Esophagus muscularis mucosa (tissue), 4 donors: ENCODE data around the gene ABTB2. TPM values are rescaled to one million over a fixed set of nuclear protein-coding genes. Genes with fewer than 3 reads are reported as not detected.

Experiments
- DNase-seq: peaks from one replicate; pipeline ENCODE4 v3.0.0-alpha.2; 2017; ENCODE audit errors: extremely low spot score
- H3K27ac ChIP-seq, 4 donors: fragments of 200-600 bp; sonication (generic); replicated peaks in 1 of 4; 1 replicate in 3 of 4; 2 replicates in 1 of 4; pipeline ENCODE4 v1.5.1; 2016 to 2019; ENCODE audit warnings: mild to moderate bottlenecking in 1 of 4
- H3K27me3 ChIP-seq, 4 donors: fragments of 200-600 bp; sonication (generic); one replicate each; pipeline versions ENCODE4 v1.5.1 to v1.6.0; 2016 to 2019
- H3K36me3 ChIP-seq, 4 donors: fragments of 200-600 bp; sonication (generic); one replicate each; pipeline ENCODE4 v1.5.1; 2016 to 2019
- H3K4me1 ChIP-seq, 4 donors: fragments of 200-600 bp; sonication (generic); one replicate each; pipeline ENCODE4 v1.5.1; 2016 to 2019
- H3K4me3 ChIP-seq, 4 donors: fragments of 200-600 bp; sonication (generic); 1 replicate in 2 of 4; 2 replicates in 2 of 4; pipeline ENCODE4 v1.5.1; 2016 to 2019; ENCODE audit warnings: mild to moderate bottlenecking in 4 of 4, moderate library complexity in 1 of 4
- H3K9me3 ChIP-seq, 4 donors: fragments of 200-600 bp; sonication (generic); 1 replicate in 3 of 4; 2 replicates in 1 of 4; pipeline ENCODE4 v1.5.1; 2016 to 2019
- EP300 ChIP-seq: sonication (generic); formaldehyde crosslinking; IDR thresholded peaks from one replicate; pipeline ENCODE4 v1.6.1; 2017; ENCODE audit warnings: antibody characterized with exemption
- POLR2A ChIP-seq: fragments of 450-650 bp; IDR thresholded peaks from one replicate; pipeline ENCODE4 v1.6.1; 2017; ENCODE audit warnings: antibody characterized with exemption, moderate library complexity, mild to moderate bottlenecking, low read depth
- POLR2AphosphoS5 ChIP-seq, 2 donors: sonication (generic); formaldehyde crosslinking; IDR thresholded peaks; one replicate each; pipeline ENCODE4 v1.6.1; 2017; ENCODE audit warnings: antibody characterized with exemption in 2 of 2
- WGBS: methylation state at CpG from one replicate; pipeline ENCODE4 v1.1.5; 2018; 5-methylcytosine and 5-hydroxymethylcytosine counted together
- intact Hi-C: fragments of 100-400 bp; cut with DNase I; formaldehyde crosslinking; loops from one replicate; pipeline ENCODE4 v1.15.1; 2023
- total RNA-seq, 4 donors: library from RNA; depleted of rRNA; stranded (reverse); fragments of >200 nt; gene quantifications; one replicate each; pipeline versions ENCODE4 v1.1.0 to v1.2.1, GENCODE V29; 2016
- TF ChIP-seq, protein P1 (sequence below), 3 experiments: fragments of 200-600 bp in 2 of 3; fragments of 450-650 bp in 1 of 3; sonication (generic) in 2 of 3; IDR thresholded peaks; one replicate each; pipeline ENCODE4 v1.5.1; 2017 to 2019; ENCODE audit warnings: antibody characterized with exemption in 3 of 3, mild to moderate bottlenecking in 2 of 3, moderate library complexity in 1 of 3

Gene ABTB2
- total RNA-seq, 4 donors from 2014 or later, result 5.0 to 8.0 (median 7.2) TPM

DNA sequence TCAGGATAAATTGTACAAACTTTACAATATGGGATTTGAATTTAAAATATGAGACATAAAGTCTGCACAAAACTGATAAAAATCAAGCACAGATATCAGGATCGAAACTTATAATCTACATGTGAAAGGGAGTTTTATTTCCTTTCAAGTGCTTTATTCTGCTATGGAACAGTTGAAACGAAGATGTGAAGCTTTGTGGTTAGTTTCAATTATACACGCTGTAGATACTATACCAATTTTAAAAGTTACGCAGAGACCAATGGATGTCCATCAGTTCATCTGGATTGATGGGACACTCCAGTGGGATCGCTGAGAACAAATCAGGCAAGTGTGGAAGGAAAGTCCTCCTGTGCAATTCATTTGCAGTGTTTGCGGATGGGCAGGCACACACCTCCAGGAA, 46.5 kb upstream of the ABTB2 start:
- no peak for DNase-seq
- Histone ChIP-seq H3K4me3 (no peak overlapping the region), H3K27ac (no peak overlapping the region), H3K36me3 (no peaks in the 10 kb centered on the region), H3K27me3 (peaks cover 0 to 4% (median 0%) of the 10 kb centered on the region in 4 donors), H3K4me1 (no peaks in the 10 kb centered on the region), H3K9me3 (no peaks in the 10 kb centered on the region)
- WGBS, result 87% methylated on average over 6 of the region's 6 CpGs
- intact Hi-C loops, result no loop called here
- TF ChIP-seq EP300 (no peak), POLR2A (no peak), POLR2AphosphoS5 (IDR thresholded peaks at IDR 0.05) (no peak)
- TF ChIP-seq, protein P1, sequence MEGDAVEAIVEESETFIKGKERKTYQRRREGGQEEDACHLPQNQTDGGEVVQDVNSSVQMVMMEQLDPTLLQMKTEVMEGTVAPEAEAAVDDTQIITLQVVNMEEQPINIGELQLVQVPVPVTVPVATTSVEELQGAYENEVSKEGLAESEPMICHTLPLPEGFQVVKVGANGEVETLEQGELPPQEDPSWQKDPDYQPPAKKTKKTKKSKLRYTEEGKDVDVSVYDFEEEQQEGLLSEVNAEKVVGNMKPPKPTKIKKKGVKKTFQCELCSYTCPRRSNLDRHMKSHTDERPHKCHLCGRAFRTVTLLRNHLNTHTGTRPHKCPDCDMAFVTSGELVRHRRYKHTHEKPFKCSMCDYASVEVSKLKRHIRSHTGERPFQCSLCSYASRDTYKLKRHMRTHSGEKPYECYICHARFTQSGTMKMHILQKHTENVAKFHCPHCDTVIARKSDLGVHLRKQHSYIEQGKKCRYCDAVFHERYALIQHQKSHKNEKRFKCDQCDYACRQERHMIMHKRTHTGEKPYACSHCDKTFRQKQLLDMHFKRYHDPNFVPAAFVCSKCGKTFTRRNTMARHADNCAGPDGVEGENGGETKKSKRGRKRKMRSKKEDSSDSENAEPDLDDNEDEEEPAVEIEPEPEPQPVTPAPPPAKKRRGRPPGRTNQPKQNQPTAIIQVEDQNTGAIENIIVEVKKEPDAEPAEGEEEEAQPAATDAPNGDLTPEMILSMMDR (IDR thresholded peaks at IDR 0.05), result no peak

DNA sequence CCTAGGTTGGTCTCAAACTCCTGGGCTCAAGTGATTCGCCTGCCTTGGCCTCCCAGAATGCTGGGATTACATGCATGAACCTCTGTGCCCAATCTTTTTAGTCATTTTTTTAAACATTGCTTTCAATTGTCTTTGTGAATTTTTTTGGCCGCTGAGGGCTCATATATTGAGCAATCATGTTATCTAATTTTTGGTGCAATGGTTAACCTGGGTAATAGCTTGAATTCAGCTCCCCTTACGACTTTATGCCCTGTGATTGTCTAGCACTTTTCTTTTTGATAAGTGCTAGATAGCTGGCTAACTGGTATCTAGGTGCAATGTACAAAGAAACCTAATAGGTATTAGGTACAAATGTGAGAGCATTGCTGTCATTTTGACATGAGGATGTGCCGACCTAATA, 45.6 kb upstream of the ABTB2 start:
- no peaks in the 10 kb centered on the region for H3K4me1 ChIP-seq
- no peaks in the 10 kb centered on the region for H3K36me3 ChIP-seq
- no peaks in the 10 kb centered on the region for H3K9me3 ChIP-seq
- H3K27me3 ChIP-seq, result peaks cover 0 to 4% (median 0%) of the 10 kb centered on the region in 4 donors
- H3K4me3 ChIP-seq, result no peak overlapping the region
- no peak overlapping the region for H3K27ac ChIP-seq
- no peak for TF ChIP-seq POLR2AphosphoS5 (IDR thresholded peaks at IDR 0.05)
- no peak for TF ChIP-seq POLR2A
- no peak for TF ChIP-seq EP300
- TF ChIP-seq, protein P1 (IDR thresholded peaks at IDR 0.05), result no peak
- WGBS, result 75% methylated on average over 4 of the region's 4 CpGs
- DNase-seq, result no peak
- intact Hi-C loops, result no loop called here

DNA sequence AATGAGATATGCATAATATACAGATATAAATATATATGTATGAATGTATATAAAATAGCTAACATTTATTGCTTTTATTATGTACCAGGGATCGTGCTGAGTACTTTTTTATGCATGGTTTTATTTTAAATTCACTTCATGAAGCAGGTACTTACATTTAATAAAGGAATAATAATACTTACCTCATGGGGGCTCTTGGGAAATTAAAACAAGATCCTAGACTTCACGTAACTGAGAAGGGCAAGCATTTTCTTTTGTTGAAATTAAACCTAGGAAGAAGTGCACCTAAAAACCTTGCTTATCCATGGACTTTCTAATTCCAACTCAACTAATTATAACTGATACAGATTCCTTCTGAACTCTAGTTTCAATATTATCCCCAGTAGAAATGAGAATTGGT, 40.0 kb upstream of the ABTB2 start:
- H3K9me3 ChIP-seq, result peaks cover 0 to 10% (median 7%) of the 10 kb centered on the region in 4 donors
- H3K27me3 ChIP-seq, result no peaks in the 10 kb centered on the region
- H3K4me1 ChIP-seq, result peaks cover 0 to 7% (median 0%) of the 10 kb centered on the region in 4 donors
- no peak overlapping the region for H3K4me3 ChIP-seq
- intact Hi-C loops, result no loop called here
- 82% methylated on average over 2 of the region's 2 CpGs for WGBS
- H3K36me3 ChIP-seq, result no peaks in the 10 kb centered on the region
- no peak overlapping the region for H3K27ac ChIP-seq
- TF ChIP-seq, protein P1 (IDR thresholded peaks at IDR 0.05), result no peak
- TF ChIP-seq EP300, result no peak
- no peak for TF ChIP-seq POLR2AphosphoS5 (IDR thresholded peaks at IDR 0.05)
- TF ChIP-seq POLR2A, result no peak
- DNase-seq, result no peak

- 60% methylated on average over 1 of the region's 1 CpG for WGBS
- no peak for DNase-seq
- no peak for TF ChIP-seq POLR2AphosphoS5 (IDR thresholded peaks at IDR 0.05)
- no peak for TF ChIP-seq EP300
- no peak for TF ChIP-seq POLR2A
- TF ChIP-seq, protein P1 (IDR thresholded peaks at IDR 0.05), result no peak
- Histone ChIP-seq H3K4me3 (no peak overlapping the region), H3K9me3 (peaks cover 0 to 10% (median 7%) of the 10 kb centered on the region in 4 donors), H3K4me1 (peaks cover 0 to 7% (median 0%) of the 10 kb centered on the region in 4 donors), H3K36me3 (no peaks in the 10 kb centered on the region), H3K27ac (no peak overlapping the region), H3K27me3 (no peaks in the 10 kb centered on the region)
- intact Hi-C loops, result no loop called here
Measured at GRCh38 chr11:34397120-34397519, 39.3 kb upstream of the ABTB2 start.

DNA sequence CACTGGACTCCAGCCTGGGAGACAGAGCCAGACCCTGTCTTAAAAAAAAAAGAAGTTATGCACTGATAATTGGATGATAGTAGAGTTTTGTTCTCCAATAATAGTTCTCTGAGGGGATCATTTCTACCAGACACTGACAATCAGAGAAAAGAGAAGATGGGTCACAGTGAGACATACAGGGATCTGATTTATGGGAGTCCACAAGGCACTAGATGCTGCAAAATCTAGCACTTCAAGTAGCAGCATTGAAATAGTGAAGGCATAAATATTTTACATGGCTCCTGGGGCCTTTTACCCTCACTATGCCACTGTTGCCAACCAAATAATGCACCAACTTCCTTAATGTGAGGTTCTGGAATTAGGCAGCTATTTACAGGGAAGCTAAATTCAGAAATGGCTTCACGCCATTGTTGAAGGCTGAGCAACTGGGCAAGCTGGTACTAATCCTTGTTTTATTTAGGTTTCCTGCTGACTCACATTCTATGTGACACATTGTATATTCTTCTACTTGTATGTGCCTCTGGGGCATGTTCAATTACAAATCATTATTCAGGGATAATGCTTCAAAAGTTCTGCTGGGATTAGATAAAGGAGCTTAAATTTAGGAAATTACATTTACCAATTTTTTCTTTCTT, 38.2 kb upstream of the ABTB2 start:
- intact Hi-C loops, result no loop called here
- Histone ChIP-seq H3K27me3 (no peaks in the 10 kb centered on the region), H3K9me3 (peaks cover 0 to 10% (median 7%) of the 10 kb centered on the region in 4 donors), H3K4me3 (no peak overlapping the region), H3K36me3 (no peaks in the 10 kb centered on the region), H3K27ac (no peak overlapping the region), H3K4me1 (peaks cover 0 to 7% (median 0%) of the 10 kb centered on the region in 4 donors)
- DNase-seq, result no peak
- TF ChIP-seq EP300 (no peak), POLR2AphosphoS5 (IDR thresholded peaks at IDR 0.05) (no peak), POLR2A (no peak)
- TF ChIP-seq, protein P1 (IDR thresholded peaks at IDR 0.05), result no peak
- WGBS, result 50% methylated on average over 1 of the region's 1 CpG
